ENCODE data around the gene GFI1.

Gene GFI1

GRCh38 chr1:92487078-92487605, 417 bp upstream of the GFI1 start:
- no peak for DNase-seq

GRCh38 chr1:92485381-92486250, 1.1 kb downstream of the GFI1 start:
- peak; percentile 86 to 90 for DNase-seq

GRCh38 chr1:92484472-92485380, 2.0 kb downstream of the GFI1 start:
- DNase-seq, result peak; percentile 73 to 80

DNA sequence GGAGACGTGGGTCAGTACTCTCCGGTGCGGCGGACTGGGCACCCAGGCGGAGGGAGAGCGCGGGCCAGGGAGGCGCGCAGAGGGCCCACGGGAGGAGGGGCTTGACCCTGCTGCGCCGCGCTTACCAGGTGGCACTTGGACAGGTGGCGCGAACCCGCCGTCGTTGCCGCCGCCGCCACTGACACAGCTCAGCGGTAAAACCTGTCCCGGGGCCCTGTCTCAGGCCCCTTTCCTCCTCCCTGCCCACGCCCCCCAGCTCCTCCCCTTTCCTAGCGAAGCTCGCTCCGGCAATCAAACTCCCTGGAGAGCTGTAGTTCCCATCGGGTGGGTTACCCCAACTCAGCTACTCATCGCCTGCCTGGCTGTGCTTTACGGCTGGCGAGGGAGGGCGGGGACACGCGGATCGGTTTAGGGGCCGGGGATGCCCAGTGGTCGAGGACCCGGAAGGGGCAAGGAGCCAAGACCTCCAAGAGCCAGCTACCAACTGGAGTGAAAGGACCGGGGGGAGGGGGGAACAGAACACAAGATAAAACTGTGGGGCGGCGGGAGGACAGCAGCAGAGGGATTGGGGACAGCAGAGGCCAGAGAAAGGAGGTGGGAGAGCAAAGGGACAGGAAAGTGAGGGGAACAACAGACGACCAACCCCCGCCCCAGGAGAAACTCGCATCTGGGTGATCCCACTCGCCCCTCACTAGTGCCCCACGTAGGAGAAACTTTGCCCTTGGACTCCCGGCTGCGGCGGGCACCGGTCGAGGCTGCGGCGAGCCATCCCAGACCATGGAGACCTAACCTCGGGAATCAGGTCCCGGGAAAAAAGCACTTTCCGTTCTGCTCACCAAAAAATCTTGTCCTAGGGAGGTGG, 2.9 kb downstream of the GFI1 start:
- peak; percentile 80 to 86 for DNase-seq

DNA sequence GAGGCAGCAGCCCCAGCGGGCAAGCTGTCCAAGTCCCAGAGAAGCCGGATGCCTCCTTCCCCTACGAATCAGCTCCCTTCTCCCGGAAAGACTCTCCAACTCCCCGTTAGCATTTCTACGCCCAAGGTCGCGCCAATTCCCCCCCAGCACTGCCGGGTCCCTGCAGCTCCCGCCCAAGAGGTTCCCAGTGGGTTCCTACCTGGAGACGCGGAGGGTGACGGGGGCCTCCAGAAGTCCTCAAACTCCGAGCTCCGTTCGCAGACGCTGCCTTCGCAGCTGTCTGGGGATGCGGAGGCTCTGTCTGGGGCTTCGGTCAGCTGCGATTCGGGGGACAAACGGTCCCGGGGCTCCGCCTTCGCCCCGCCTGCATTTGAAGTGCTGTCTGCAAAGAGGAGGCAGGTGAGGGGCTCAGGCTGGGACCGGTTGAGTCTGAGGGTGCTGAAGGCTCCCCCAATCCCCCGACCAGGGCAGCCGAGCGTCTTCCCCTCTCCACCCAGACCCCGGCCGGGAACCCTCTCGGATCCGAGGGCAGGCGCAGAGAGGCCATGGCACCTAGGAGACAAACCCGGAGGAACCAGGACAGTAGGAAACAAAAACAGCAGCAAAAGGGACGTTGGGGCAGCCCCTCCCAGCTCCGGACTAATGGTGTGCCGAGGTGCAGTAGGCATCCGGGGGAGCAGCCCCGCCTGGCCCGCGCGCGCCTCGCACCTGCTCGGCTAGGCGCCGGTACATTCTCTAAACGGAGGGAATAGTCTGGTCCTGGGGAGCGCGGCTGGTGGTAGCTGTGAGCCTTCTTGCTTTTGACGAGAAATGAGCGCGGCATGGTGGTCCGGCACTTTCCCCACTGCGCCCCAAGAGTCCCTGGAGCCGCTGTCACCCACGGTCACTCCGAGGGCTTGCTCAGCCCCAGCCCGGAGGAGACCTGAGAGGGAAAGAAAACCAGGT, 3.8 kb downstream of the GFI1 start:
- DNase-seq, result peak; percentile 40 to 44

GRCh38 chr1:92481971-92482664, 4.6 kb downstream of the GFI1 start:
- DNase-seq, result peak in 1 of 2 experiments; percentile 27

DNA sequence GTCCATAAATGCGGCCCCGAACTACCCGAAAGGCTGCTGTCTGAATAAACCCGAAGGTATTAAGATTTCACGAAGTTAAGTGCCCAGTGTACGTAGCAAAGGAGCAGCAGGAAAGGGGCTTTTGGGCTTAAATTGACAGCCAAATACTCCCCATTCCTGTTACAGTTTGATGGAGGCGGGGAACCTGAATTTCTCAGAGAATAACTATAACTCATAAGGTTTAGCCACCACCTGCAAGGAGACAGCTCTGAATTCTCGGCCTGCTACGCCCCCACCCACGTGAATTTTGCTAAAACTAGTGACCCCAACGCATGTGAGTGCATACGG, 5.2 kb downstream of the GFI1 start:
- no peak for DNase-seq

DNA sequence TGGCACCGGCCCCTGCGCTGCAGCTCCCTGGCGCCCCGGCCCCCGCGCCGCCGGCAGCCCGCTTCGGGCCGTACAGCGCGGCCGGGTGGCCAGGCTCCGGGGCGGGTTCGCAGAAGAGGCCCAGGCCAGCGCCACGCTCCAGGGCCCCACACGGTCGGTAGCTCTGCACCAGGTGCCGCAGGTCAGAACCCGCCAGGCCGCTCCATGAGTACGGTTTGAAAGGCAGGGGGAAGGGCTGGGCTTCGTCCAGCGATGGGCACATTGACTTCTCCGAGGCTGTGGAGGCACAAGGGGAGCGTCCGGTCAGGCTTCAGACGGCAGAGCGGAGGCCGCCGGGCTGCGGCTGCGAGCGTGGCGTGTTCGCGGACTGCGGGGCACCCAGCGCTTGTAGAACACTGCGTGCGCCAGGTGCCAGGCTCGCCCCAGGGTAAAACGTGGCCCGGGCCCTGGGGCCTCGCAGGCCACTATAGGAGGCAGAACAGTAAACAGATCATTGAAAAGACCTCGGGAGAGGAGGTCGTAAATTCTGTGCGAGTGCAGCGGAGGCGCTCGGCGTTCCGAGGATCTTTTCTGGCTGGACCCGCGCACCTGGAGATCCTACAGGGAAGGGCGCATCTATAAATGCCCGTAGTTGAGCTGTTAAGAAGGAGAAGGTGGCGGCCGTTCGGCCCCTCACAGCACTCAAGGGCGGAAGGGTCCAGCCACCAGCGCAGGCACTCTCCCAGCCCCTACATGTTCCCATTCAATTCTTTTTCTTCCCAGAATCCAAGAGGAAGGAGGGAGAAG, 5.7 kb downstream of the GFI1 start:
- no peak for DNase-seq

- no peak for DNase-seq
These were observed 6.4 kb downstream of the GFI1 start for GRCh38 chr1:92480200-92480812.

- no peak for DNase-seq
These were observed 7.1 kb downstream of the GFI1 start for GRCh38 chr1:92479587-92479986.

DNA sequence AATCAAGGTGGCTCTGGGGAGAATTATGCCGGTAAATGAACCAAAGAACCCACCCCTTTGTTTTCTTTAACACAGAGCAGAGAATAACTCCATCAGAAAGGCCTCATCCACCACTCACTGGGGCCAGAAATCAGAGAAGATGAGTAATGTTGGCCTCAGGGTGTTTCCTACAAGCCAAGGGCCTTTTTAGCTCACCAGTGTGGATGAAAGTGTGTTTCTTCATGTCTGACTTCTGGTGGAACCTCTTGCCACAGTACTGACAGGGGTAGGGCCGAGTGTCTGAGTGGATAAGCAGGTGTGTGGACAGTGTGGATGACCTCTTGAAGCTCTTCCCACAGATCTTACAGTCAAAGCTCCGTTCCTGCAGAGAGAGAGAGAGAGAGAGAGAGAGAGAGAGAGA, 8.3 kb downstream of the GFI1 start:
- DNase-seq, result peak in 1 of 2 experiments; percentile 17

- peak; percentile 34 to 48 for DNase-seq
These were observed 10.6 kb downstream of the GFI1 start for GRCh38 chr1:92476071-92476631.

- DNase-seq, result no peak
These were observed 11.7 kb downstream of the GFI1 start for GRCh38 chr1:92475029-92475428.

DNA sequence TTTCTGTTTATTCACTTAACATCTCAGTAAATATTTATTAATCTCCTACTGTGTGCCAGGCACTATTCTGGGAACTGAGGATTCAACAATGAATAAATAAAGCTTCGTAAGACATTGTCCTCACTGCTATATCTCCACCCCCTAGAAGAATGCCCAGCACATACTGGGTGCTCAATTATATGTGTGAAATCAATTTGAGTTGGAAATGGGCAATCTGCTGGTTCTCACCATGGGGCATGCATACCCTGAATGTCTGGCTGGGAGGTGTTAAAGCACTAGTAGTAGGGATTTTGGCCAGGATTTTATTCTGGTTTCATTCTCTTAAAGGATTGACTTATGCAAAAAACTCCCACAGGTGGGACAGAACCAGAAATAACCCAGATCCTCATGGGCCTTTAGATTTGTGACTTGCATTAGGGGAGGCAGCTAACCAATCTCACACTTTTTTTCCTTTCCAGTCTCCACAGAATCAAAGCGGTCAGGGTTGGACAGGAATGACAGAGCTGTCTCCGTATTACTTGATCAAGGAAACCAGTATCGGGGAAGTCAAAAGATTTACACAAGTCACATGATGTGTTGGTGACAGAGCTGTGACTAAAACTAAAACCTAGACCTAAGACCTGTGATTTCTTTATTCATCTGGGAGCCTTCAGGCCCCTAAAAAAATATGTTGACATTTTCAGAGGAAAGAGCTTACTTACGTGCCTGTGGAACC, 12.8 kb downstream of the GFI1 start:
- peak; percentile 38 to 54 for DNase-seq

GRCh38 chr1:92470216-92470615, 16.5 kb downstream of the GFI1 start:
- DNase-seq, result no peak

DNA sequence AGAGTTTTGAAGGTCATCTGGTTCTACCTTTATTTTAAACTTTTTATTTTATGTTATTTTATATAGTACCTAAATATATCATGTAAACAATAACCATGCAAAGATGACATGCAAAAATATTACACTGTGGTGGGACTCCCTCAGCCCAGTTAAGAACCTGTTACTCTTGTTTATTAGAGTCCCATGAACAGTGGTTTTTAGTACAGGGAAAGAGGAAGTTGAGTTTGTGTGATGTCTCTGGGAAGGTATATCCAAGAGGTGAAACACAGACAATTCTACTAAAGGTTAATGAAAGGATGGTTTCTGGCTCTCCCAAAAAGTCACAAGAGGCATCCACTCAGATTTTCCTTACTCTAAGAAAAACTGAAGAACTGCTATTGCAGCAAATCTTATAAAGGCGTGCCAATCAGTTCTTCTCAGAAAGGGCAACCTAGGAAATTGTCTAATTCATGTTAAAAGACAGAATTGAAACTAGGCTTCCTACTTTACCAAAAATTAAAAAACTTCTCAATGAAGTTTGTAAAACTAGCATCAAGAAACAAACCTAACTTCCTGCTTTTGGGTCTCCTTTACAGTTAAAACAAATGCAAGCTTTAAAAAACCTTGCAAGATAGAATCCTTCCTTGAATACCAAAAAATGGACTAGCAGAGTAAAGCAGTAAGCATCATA, 19.9 kb downstream of the GFI1 start:
- no peak for DNase-seq

GRCh38 chr1:92465256-92465647, 21.5 kb downstream of the GFI1 start:
- DNase-seq, result no peak
